Measurements from ENCODE around the gene METTL21A. TPM values are rescaled to one million over a fixed set of nuclear protein-coding genes. Genes with fewer than 3 reads are reported as not detected.

Gene METTL21A
- total RNA-seq, 2 donors from 2014 or later: 14.9 to 16.9 TPM

DNA sequence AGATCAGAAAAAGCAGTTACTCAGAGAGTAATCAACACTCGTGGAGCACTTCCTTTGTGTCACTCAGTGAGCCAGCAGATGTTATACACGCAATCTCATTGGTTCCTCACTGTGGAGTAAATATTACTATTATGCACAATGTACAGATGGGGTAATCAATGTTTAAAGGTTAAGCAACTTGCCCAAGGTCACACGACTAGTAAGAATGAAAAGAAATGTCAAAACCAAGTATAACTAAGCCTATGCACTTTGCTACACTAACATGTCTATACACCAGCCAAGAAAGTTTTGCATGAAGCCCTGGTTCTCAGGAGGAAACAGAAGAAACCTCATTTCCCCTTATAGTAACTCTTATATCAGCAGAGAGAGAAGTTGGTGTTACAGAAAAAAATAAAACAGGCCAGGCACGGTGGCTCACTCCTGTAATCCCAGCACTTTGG is 5.4 kb downstream of the METTL21A start:
- peaks cover 0 to 15% of the 10 kb centered on the region in 2 donors for H3K4me1 ChIP-seq
- H3K4me3 ChIP-seq: no peak overlapping the region
- H3K9me3 ChIP-seq: no peaks in the 10 kb centered on the region
- DNase-seq (ENCODE audit: low spot score): no peak
- no peak overlapping the region for H3K27ac ChIP-seq
- TF ChIP-seq, protein P1, sequence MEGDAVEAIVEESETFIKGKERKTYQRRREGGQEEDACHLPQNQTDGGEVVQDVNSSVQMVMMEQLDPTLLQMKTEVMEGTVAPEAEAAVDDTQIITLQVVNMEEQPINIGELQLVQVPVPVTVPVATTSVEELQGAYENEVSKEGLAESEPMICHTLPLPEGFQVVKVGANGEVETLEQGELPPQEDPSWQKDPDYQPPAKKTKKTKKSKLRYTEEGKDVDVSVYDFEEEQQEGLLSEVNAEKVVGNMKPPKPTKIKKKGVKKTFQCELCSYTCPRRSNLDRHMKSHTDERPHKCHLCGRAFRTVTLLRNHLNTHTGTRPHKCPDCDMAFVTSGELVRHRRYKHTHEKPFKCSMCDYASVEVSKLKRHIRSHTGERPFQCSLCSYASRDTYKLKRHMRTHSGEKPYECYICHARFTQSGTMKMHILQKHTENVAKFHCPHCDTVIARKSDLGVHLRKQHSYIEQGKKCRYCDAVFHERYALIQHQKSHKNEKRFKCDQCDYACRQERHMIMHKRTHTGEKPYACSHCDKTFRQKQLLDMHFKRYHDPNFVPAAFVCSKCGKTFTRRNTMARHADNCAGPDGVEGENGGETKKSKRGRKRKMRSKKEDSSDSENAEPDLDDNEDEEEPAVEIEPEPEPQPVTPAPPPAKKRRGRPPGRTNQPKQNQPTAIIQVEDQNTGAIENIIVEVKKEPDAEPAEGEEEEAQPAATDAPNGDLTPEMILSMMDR (IDR thresholded peaks at IDR 0.05): no peak
- no peaks in the 10 kb centered on the region for H3K27me3 ChIP-seq
- peaks cover 12% of the 10 kb centered on the region for H3K36me3 ChIP-seq

DNA sequence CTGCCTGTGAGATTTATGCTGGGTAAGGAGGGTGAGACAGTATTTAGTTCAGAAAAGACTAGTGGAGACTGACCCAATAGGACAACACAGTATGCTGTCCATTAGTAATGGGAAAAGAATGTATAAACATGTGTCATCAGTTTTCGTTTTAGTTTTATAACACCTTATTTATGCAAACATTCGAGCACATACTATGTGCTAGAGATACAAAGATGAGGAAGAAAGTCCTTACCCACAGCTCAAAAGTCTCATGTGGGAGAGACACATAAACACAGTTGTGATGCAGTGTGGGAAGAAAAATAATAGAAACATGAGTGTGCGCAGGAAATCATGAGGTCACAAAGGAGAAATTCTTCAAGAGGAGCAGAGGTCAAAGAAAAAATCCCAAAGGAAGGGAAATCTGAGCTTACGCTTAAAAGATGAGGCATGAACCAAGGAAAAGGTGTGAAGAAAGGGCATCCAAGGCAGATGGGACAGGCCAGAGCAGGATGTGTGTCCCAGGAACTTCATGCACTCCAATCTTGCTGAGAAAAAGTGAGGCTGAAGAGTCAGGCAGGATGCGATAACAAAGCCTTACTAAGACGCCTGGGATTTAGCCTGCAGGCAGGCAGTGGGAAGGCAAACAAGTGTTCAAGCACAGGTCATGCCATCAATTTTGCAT is 8.1 kb downstream of the METTL21A start:
- no peaks in the 10 kb centered on the region for H3K9me3 ChIP-seq
- TF ChIP-seq, protein P1 (IDR thresholded peaks at IDR 0.05): no peak
- peaks cover 16% of the 10 kb centered on the region for H3K36me3 ChIP-seq
- no peaks in the 10 kb centered on the region for H3K4me1 ChIP-seq
- H3K27ac ChIP-seq: no peak overlapping the region
- no peak overlapping the region for H3K4me3 ChIP-seq
- H3K27me3 ChIP-seq: no peaks in the 10 kb centered on the region
- DNase-seq (ENCODE audit: low spot score): no peak

DNA sequence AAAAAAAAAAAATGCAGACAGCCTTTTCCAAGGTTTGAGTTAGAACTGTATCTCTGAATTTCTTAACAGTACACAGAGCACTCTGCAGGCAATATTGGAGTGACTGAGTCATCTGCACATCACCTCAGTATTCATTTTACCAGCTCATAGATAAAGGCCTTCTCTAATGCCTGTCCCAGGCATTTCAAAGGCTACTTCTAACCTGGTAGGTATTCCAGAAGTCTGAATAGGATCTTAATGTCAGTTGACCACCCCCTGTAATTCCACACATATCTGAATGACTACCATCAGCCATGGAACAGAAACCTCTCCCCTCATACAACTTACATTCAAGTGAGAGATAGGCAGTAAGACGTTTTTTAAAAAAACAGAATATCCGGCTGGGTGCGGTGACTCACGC is 9.0 kb downstream of the METTL21A start:
- H3K9me3 ChIP-seq: no peaks in the 10 kb centered on the region
- TF ChIP-seq, protein P1 (IDR thresholded peaks at IDR 0.05): no peak
- H3K36me3 ChIP-seq: peaks cover 16% of the 10 kb centered on the region
- H3K4me1 ChIP-seq: no peaks in the 10 kb centered on the region
- no peak for DNase-seq (ENCODE audit: low spot score)
- H3K4me3 ChIP-seq: no peak overlapping the region
- H3K27me3 ChIP-seq: no peaks in the 10 kb centered on the region
- no peak overlapping the region for H3K27ac ChIP-seq

DNA sequence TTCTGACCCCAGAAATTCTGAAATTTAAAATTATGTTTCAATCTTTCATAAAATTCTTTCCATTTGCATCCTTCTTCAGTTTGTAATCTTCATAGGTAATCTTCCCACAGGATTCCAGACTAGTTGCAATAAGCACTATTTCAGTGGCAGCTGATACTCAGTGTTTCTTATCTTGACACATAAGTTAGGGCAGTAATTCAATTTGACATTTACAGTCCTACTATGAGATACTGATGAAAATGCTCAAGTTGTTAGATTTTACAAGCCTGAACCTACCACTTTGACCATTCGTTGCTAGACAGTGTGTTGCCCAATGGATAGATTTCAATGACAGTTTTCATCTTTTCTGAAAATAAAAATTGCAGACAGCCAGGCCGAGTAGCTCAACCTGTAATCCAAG is 10.4 kb downstream of the METTL21A start:
- DNase-seq (ENCODE audit: low spot score): no peak
- H3K27ac ChIP-seq: no peak overlapping the region
- no peaks in the 10 kb centered on the region for H3K9me3 ChIP-seq
- TF ChIP-seq, protein P1 (IDR thresholded peaks at IDR 0.05): no peak
- no peak overlapping the region for H3K4me3 ChIP-seq
- no peaks in the 10 kb centered on the region for H3K27me3 ChIP-seq
- no peaks in the 10 kb centered on the region for H3K4me1 ChIP-seq
- peaks cover 16% of the 10 kb centered on the region for H3K36me3 ChIP-seq

DNA sequence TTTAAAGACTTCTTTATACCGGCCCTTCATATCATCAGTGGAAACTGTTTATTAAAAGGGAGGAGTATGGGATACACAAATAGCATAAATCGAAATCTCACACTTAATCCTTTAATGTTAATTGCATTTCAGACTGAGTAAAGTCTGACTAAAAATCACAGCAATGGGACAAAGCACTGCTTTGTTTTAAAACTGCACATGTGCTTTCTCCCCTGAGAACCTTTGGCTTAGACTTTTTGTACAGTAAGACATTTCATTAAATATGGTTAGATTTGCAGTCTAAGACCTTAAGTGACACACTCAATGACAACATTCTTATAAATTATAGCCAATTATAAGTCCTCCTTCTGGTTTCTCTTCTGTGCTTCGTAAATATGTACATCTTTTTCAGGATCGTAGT is 12.5 kb downstream of the METTL21A start:
- Histone ChIP-seq H3K36me3 (peaks cover 9% of the 10 kb centered on the region), H3K4me3 (no peak overlapping the region), H3K27me3 (no peaks in the 10 kb centered on the region), H3K9me3 (no peaks in the 10 kb centered on the region), H3K27ac (no peak overlapping the region), H3K4me1 (no peaks in the 10 kb centered on the region)
- TF ChIP-seq, protein P1 (IDR thresholded peaks at IDR 0.05): no peak
- DNase-seq (ENCODE audit: low spot score): no peak

DNA sequence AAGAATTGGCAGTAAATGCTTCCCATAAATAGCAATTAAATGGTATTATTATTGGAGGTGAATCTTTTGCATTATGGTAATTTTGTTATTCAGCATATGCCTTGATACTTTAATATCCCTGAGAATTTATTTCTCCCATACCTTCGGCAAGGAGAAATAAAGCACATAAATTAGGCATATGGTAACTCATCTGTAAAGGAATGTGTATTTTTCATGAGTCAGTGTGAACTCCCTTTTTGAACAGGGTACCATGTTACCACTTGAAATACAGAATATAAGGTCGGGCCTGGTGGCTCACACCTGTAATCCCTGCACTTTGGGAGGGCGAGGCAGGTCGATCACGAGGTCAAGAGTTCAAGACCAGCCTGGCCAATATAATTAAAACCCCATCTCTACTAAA is 18.4 kb downstream of the METTL21A start:
- H3K27me3 ChIP-seq: no peaks in the 10 kb centered on the region
- no peak overlapping the region for H3K4me3 ChIP-seq
- no peaks in the 10 kb centered on the region for H3K9me3 ChIP-seq
- H3K4me1 ChIP-seq: no peaks in the 10 kb centered on the region
- TF ChIP-seq, protein P1 (IDR thresholded peaks at IDR 0.05): no peak
- no peak for DNase-seq (ENCODE audit: low spot score)
- no peak overlapping the region for H3K27ac ChIP-seq
- no peaks in the 10 kb centered on the region for H3K36me3 ChIP-seq

All from right atrium auricular region (tissue), 2 donors.